Head of caudate nucleus (tissue), 42 donors: ENCODE data around the gene RGL3.

ENCODE experiments used
- DNase-seq, 42 donors: peaks; one replicate each; pipeline versions ENCODE4 v3.0.0 to v3.0.0-alpha.2; 2020 to 2021; ENCODE audit warnings: mixed read lengths in 7 of 42
- intact Hi-C: fragments of 100-400 bp; cut with DNase I; formaldehyde crosslinking; loops from one replicate; pipeline ENCODE4 v1.15.0; 2022

Gene RGL3

GRCh38 chr19:11375143-11375948, 43.8 kb downstream of the RGL3 start:
- intact Hi-C loops = loop anchor here (2.0 to 5.0 kb wide), 2 partner anchors 31 to 62 kb away; partner anchors contain the start of genes ODAD3 and PRKCSH
- peak in 25 of 42 donors; percentile 13 to 53 (median 34) for DNase-seq

- intact Hi-C loops = loop anchor here (2.0 to 5.0 kb wide), 3 partner anchors 30 to 108 kb away; partner anchors contain the start of genes ELAVL3, ODAD3 and PRKCSH
- peak; percentile 95 to 100 (median 99) for DNase-seq
Measured at GRCh38 chr19:11374433-11375142, 44.5 kb downstream of the RGL3 start, which contains the start of gene SWSAP1. TSS of gene SWSAP1 (plus strand) at chr19:11374666. CDS start at chr19:11374681, 15 bp downstream.

GRCh38 chr19:11373885-11374432, 45.2 kb downstream of the RGL3 start:
- intact Hi-C loops = loop anchor here (2.0 to 5.0 kb wide), 2 partner anchors 29 to 108 kb away; partner anchors contain the start of gene ELAVL3
- peak in 4 of 42 donors; percentile 15 to 49 (median 27) for DNase-seq

- DNase-seq = peak; percentile 69 to 98 (median 89)
- intact Hi-C loops = loop anchor here (5.0 kb wide), 1 partner anchor 109 kb away; the partner anchor contains the start of gene ELAVL3
Measured at GRCh38 chr19:11373166-11373884, 45.8 kb downstream of the RGL3 start.

- DNase-seq = no peak
- intact Hi-C loops = loop anchor here (5.0 kb wide), 1 partner anchor 112 kb away; the partner anchor contains the start of gene ELAVL3
Measured at GRCh38 chr19:11370744-11371143, 48.4 kb downstream of the RGL3 start.

- intact Hi-C loops = no loop called here
Measured at GRCh38 chr19:11367528-11367927, 51.6 kb downstream of the RGL3 start.

GRCh38 chr19:11365557-11366117, 53.5 kb downstream of the RGL3 start:
- intact Hi-C loops = no loop called here
- DNase-seq = no peak

More at GRCh38 chr19:11367528-11367927, 51.6 kb downstream of the RGL3 start:
- DNase-seq = no peak

- peak in 8 of 42 donors; percentile 22 to 54 (median 41) for DNase-seq
- intact Hi-C loops = no loop called here
Measured at GRCh38 chr19:11364935-11365334, 54.2 kb downstream of the RGL3 start.

- DNase-seq = no peak
- intact Hi-C loops = no loop called here
Measured at GRCh38 chr19:11364296-11364904, 54.7 kb downstream of the RGL3 start.

GRCh38 chr19:11363881-11364280, 55.2 kb downstream of the RGL3 start:
- intact Hi-C loops = no loop called here

GRCh38 chr19:11361771-11362731, 57.1 kb downstream of the RGL3 start:
- intact Hi-C loops = no loop called here
- DNase-seq = no peak

More at GRCh38 chr19:11363881-11364280, 55.2 kb downstream of the RGL3 start:
- no peak for DNase-seq

GRCh38 chr19:11361037-11361770, 57.9 kb downstream of the RGL3 start:
- intact Hi-C loops = no loop called here
- DNase-seq = no peak

GRCh38 chr19:11359421-11359820, 59.7 kb downstream of the RGL3 start:
- intact Hi-C loops = no loop called here
- DNase-seq = no peak

- DNase-seq = no peak
- intact Hi-C loops = no loop called here
Measured at GRCh38 chr19:11356676-11357550, 62.2 kb downstream of the RGL3 start.

GRCh38 chr19:11356074-11356397, 63.1 kb downstream of the RGL3 start:
- DNase-seq = no peak
- intact Hi-C loops = no loop called here
